Bone marrow (tissue), 2 donors: Measurements from ENCODE around the gene M1AP.

ENCODE experiments used
- DNase-seq, 2 donors: peaks; one replicate each; lab custom pipeline; 2025; lab: John Stamatoyannopoulos, UW

M1AP gene

GRCh38 chr2:74648009-74648443 is at the start of gene M1AP:
TSS of gene M1AP (minus strand) at chr2:74648330. CDS start at chr2:74640275, 8,055 bp downstream.
- DNase-seq: no peak

GRCh38 chr2:74696829-74697228 is 48.7 kb upstream of the M1AP start:
- DNase-seq: no peak

- no peak for DNase-seq
Measured at GRCh38 chr2:74695663-74696062, 47.5 kb upstream of the M1AP start.

GRCh38 chr2:74694281-74694680 is 46.2 kb upstream of the M1AP start:
- no peak for DNase-seq

GRCh38 chr2:74693668-74694067 is 45.5 kb upstream of the M1AP start:
- no peak for DNase-seq

GRCh38 chr2:74693213-74693612 is 45.1 kb upstream of the M1AP start:
- DNase-seq: no peak

GRCh38 chr2:74691929-74692328 is 43.8 kb upstream of the M1AP start:
- no peak for DNase-seq

GRCh38 chr2:74690571-74690970 is 42.4 kb upstream of the M1AP start:
- DNase-seq: peak in 1 of 2 donors; percentile 71

- DNase-seq: no peak
Measured at GRCh38 chr2:74689671-74690070, 41.5 kb upstream of the M1AP start.

- no peak for DNase-seq
Measured at GRCh38 chr2:74688881-74689280, 40.8 kb upstream of the M1AP start.

GRCh38 chr2:74685408-74685807 is 37.3 kb upstream of the M1AP start:
- DNase-seq: no peak

- DNase-seq: no peak
Measured at GRCh38 chr2:74682501-74682900, 34.4 kb upstream of the M1AP start.

- no peak for DNase-seq
Measured at GRCh38 chr2:74679615-74680014, 31.5 kb upstream of the M1AP start.

GRCh38 chr2:74676331-74676730 is 28.2 kb upstream of the M1AP start:
- no peak for DNase-seq

- no peak for DNase-seq
Measured at GRCh38 chr2:74675090-74675489, 27.0 kb upstream of the M1AP start.

- DNase-seq: no peak
Measured at GRCh38 chr2:74673826-74674528, 25.8 kb upstream of the M1AP start.

GRCh38 chr2:74671479-74671878 is 23.3 kb upstream of the M1AP start:
- no peak for DNase-seq

- DNase-seq: no peak
Measured at GRCh38 chr2:74670263-74670662, 22.1 kb upstream of the M1AP start.

GRCh38 chr2:74668087-74668486 is 20.0 kb upstream of the M1AP start:
- no peak for DNase-seq

GRCh38 chr2:74659462-74659861 is 11.3 kb upstream of the M1AP start:
- DNase-seq: no peak

- DNase-seq: no peak
Measured at GRCh38 chr2:74658516-74658915, 10.4 kb upstream of the M1AP start.

GRCh38 chr2:74655579-74655978 is 7.4 kb upstream of the M1AP start:
- DNase-seq: no peak

GRCh38 chr2:74653985-74654882 is 6.1 kb upstream of the M1AP start, which contains the start of gene SEMA4F:
TSS of gene SEMA4F (plus strand) at chr2:74654247. CDS start at chr2:74654377, 130 bp downstream.
- peak in 1 of 2 donors; percentile 56 for DNase-seq
